T follicular helper cell (primary cell): ENCODE measurements around the gene FBXO9.
"Not testable (repeated sequence)": the region's sequence is repeated elsewhere in the genome, so short reads cannot be mapped to it uniquely, and the experiment has no call there.

Source experiments
- DNase-seq: peaks from one replicate; pipeline ENCODE4 v3.0.0-alpha.2; 2020; ENCODE audit warnings: low read depth

Gene FBXO9

GRCh38 chr6:53048431-53049195 is 16.6 kb upstream of the FBXO9 start:
- DNase-seq: no peak

- no peak for DNase-seq
Measured at GRCh38 chr6:53049415-53049814, 15.8 kb upstream of the FBXO9 start.

- DNase-seq: not testable (repeated sequence)
Measured at GRCh38 chr6:53052152-53052551, 13.1 kb upstream of the FBXO9 start.

- DNase-seq: no peak
Measured at GRCh38 chr6:53054532-53054931, 10.7 kb upstream of the FBXO9 start.

GRCh38 chr6:53055873-53056272 is 9.3 kb upstream of the FBXO9 start:
- DNase-seq: no peak

- DNase-seq: no peak
Measured at GRCh38 chr6:53056273-53056672, 8.9 kb upstream of the FBXO9 start.

- no peak for DNase-seq
Measured at GRCh38 chr6:53058388-53059195, 6.6 kb upstream of the FBXO9 start.

- DNase-seq: no peak
Measured at GRCh38 chr6:53059648-53060589, 5.3 kb upstream of the FBXO9 start.

- no peak for DNase-seq
Measured at GRCh38 chr6:53062169-53062539, 3.0 kb upstream of the FBXO9 start.

GRCh38 chr6:53064255-53064654 is 949 bp upstream of the FBXO9 start:
- not testable (repeated sequence) for DNase-seq

- DNase-seq: peak; percentile 95
Measured at GRCh38 chr6:53064726-53065265, 408 bp upstream of the FBXO9 start.

GRCh38 chr6:53066077-53066417 is 843 bp downstream of the FBXO9 start:
- DNase-seq: no peak

GRCh38 chr6:53066874-53067706 is 1.9 kb downstream of the FBXO9 start:
- DNase-seq: no peak

GRCh38 chr6:53067849-53068361 is 2.7 kb downstream of the FBXO9 start:
- no peak for DNase-seq

- no peak for DNase-seq
Measured at GRCh38 chr6:53069427-53069826, 4.2 kb downstream of the FBXO9 start.

GRCh38 chr6:53070806-53071205 is 5.6 kb downstream of the FBXO9 start:
- DNase-seq: no peak

- DNase-seq: no peak
Measured at GRCh38 chr6:53074347-53074746, 9.1 kb downstream of the FBXO9 start.

GRCh38 chr6:53080813-53081212 is 15.6 kb downstream of the FBXO9 start:
- no peak for DNase-seq

GRCh38 chr6:53086302-53086701 is 21.1 kb downstream of the FBXO9 start:
- no peak for DNase-seq

GRCh38 chr6:53089948-53090347 is 24.7 kb downstream of the FBXO9 start:
- no peak for DNase-seq

- no peak for DNase-seq
Measured at GRCh38 chr6:53090576-53090975, 25.4 kb downstream of the FBXO9 start.
